RWPE2 (cell line): Measurements from ENCODE around the gene COCH.

Source experiments
- ATAC-seq: fragments of 200-7000 bp; cut with Tn5 transposase; 3 replicates; pipeline ENCODE4 v1.9.1; 2021; ENCODE audit warnings: low read depth
- DNase-seq: peaks from one replicate; pipeline ENCODE4 v3.0.0-alpha.2; 2020; ENCODE audit warnings: low spot score
- H3K27ac ChIP-seq: fragments of 450-650 bp; 2 replicates; pipeline ENCODE4 v1.5.1; 2017; ENCODE audit warnings: mild to moderate bottlenecking; ENCODE audit not compliant: poor library complexity, severe bottlenecking
- H3K27me3 ChIP-seq: fragments of 250-450 bp; sonication (Bioruptor Pico); 2 replicates; pipeline ENCODE4 v1.5.1; 2021; ENCODE audit warnings: mild to moderate bottlenecking, moderate library complexity; ENCODE audit not compliant: insufficient read depth, poor library complexity, severe bottlenecking
- H3K36me3 ChIP-seq: fragments of 250-450 bp; sonication (Bioruptor Pico); 2 replicates; pipeline ENCODE4 v1.5.1; 2020; ENCODE audit warnings: low read depth, mild to moderate bottlenecking, moderate library complexity
- H3K4me1 ChIP-seq: fragments of 250-450 bp; sonication (Bioruptor Pico); 2 replicates; pipeline ENCODE4 v1.5.1; 2021; ENCODE audit warnings: mild to moderate bottlenecking, moderate library complexity; ENCODE audit not compliant: insufficient read depth, poor library complexity, severe bottlenecking
- H3K4me3 ChIP-seq: fragments of 250-450 bp; sonication (Bioruptor Pico); 2 replicates; pipeline ENCODE4 v1.5.1; 2021; ENCODE audit warnings: mild to moderate bottlenecking, moderate library complexity; ENCODE audit not compliant: severe bottlenecking
- H3K9me3 ChIP-seq: fragments of 250-450 bp; sonication (Bioruptor Pico); 2 replicates; pipeline ENCODE4 v1.5.1; 2021; ENCODE audit warnings: mild to moderate bottlenecking, moderate library complexity; ENCODE audit not compliant: severe bottlenecking
- CTCF ChIP-seq: fragments of 450-650 bp; IDR thresholded peaks from one replicate; pipeline ENCODE4 v1.5.1; 2017; ENCODE audit warnings: mild to moderate bottlenecking, moderate library complexity; ENCODE audit not compliant: poor library complexity, severe bottlenecking

Gene COCH

GRCh38 chr14:30906752-30907658, 32.6 kb downstream of the COCH start:
- Histone ChIP-seq H3K27me3 (no peaks in the 10 kb centered on the region), H3K4me1 (peaks cover 10% of the 10 kb centered on the region), H3K9me3 (no peaks in the 10 kb centered on the region), H3K4me3 (no peak overlapping the region), H3K27ac (peak overlapping the region; percentile 16), H3K36me3 (peaks cover 97% of the 10 kb centered on the region)
- DNase-seq (no peak), ATAC-seq (peak; percentile 67)
- TF ChIP-seq CTCF: peak; percentile 63

GRCh38 chr14:30907659-30908057, 33.3 kb downstream of the COCH start:
- Histone ChIP-seq H3K4me3 (no peak overlapping the region), H3K27ac (peak overlapping the region; percentile 16), H3K36me3 (peaks cover 97% of the 10 kb centered on the region), H3K4me1 (peaks cover 10% of the 10 kb centered on the region), H3K9me3 (no peaks in the 10 kb centered on the region), H3K27me3 (no peaks in the 10 kb centered on the region)
- ATAC-seq (peak; percentile 11; the same call in 1 of the 3 replicates), DNase-seq (no peak)
- TF ChIP-seq CTCF: no peak

GRCh38 chr14:30908826-30909225, 34.5 kb downstream of the COCH start:
- TF ChIP-seq CTCF: no peak
- peaks cover 96% of the 10 kb centered on the region for H3K36me3 ChIP-seq
- no peak overlapping the region for H3K4me3 ChIP-seq
- no peaks in the 10 kb centered on the region for H3K27me3 ChIP-seq
- ATAC-seq (no peak), DNase-seq (no peak)
- peaks cover 16% of the 10 kb centered on the region for H3K4me1 ChIP-seq
- H3K9me3 ChIP-seq: no peaks in the 10 kb centered on the region
- H3K27ac ChIP-seq: no peak overlapping the region

- Histone ChIP-seq H3K27ac (no peak overlapping the region), H3K9me3 (no peaks in the 10 kb centered on the region), H3K4me3 (no peak overlapping the region), H3K4me1 (peaks cover 8% of the 10 kb centered on the region), H3K27me3 (no peaks in the 10 kb centered on the region), H3K36me3 (peaks cover 85% of the 10 kb centered on the region)
- DNase-seq (no peak), ATAC-seq (no peak)
- TF ChIP-seq CTCF: no peak
These were observed 40.5 kb downstream of the COCH start for GRCh38 chr14:30914812-30915211.

- TF ChIP-seq CTCF: no peak
- H3K27ac ChIP-seq: no peak overlapping the region
- H3K36me3 ChIP-seq: peaks cover 80% of the 10 kb centered on the region
- no peaks in the 10 kb centered on the region for H3K27me3 ChIP-seq
- no peaks in the 10 kb centered on the region for H3K9me3 ChIP-seq
- no peak overlapping the region for H3K4me3 ChIP-seq
- DNase-seq (no peak), ATAC-seq (no peak)
- peaks cover 8% of the 10 kb centered on the region for H3K4me1 ChIP-seq
These were observed 41.2 kb downstream of the COCH start for GRCh38 chr14:30915596-30915995.
